Bronchial epithelial cell (primary cell): Measurements from ENCODE around the gene EPHA6. TPM values are rescaled to one million over a fixed set of nuclear protein-coding genes. Genes with fewer than 3 reads are reported as not detected.

ENCODE experiments used
- DNase-seq: peaks from one replicate; pipeline ENCODE4 v3.0.0-alpha.2; 2010; ENCODE audit warnings: low read depth
- FAIRE-seq: peaks from 2 replicates; lab custom pipeline; 2011; peaks lifted over from hg19 to GRCh38; lab: Jason Lieb, UNC
- H3K27me3 ChIP-seq: 2 replicates; pipeline ENCODE4 v1.5.1; 2011; ENCODE audit warnings: low read length; ENCODE audit not compliant: control insufficient read depth, insufficient read depth
- H3K36me3 ChIP-seq: 2 replicates; pipeline ENCODE4 v1.5.1; 2011; ENCODE audit warnings: low read length; ENCODE audit not compliant: control insufficient read depth, insufficient read depth
- H3K4me3 ChIP-seq: 2 replicates; pipeline ENCODE4 v1.5.1; 2011; ENCODE audit warnings: mild to moderate bottlenecking, low read depth, low read length, control low read depth
- total RNA-seq: library from RNA; depleted of rRNA; stranded (reverse); fragments of >200 nt; gene quantifications from 2 replicates; pipeline ENCODE4 v1.2.1, GENCODE V29; 2014
- TF ChIP-seq, protein P1 (sequence below): IDR thresholded peaks from 2 replicates; pipeline ENCODE4 v1.5.1; 2011; ENCODE audit warnings: mild to moderate bottlenecking, moderate library complexity, low read length, control low read depth, inconsistent platforms; ENCODE audit not compliant: insufficient read depth, severe bottlenecking

Gene EPHA6
- total RNA-seq, 1 donor from 2014 or later, result 0.26 TPM

- DNase-seq (no peak), FAIRE-seq (no peak)
- Histone ChIP-seq H3K27me3 (no peaks in the 10 kb centered on the region), H3K36me3 (no peaks in the 10 kb centered on the region), H3K4me3 (no peak overlapping the region)
- TF ChIP-seq, protein P1, sequence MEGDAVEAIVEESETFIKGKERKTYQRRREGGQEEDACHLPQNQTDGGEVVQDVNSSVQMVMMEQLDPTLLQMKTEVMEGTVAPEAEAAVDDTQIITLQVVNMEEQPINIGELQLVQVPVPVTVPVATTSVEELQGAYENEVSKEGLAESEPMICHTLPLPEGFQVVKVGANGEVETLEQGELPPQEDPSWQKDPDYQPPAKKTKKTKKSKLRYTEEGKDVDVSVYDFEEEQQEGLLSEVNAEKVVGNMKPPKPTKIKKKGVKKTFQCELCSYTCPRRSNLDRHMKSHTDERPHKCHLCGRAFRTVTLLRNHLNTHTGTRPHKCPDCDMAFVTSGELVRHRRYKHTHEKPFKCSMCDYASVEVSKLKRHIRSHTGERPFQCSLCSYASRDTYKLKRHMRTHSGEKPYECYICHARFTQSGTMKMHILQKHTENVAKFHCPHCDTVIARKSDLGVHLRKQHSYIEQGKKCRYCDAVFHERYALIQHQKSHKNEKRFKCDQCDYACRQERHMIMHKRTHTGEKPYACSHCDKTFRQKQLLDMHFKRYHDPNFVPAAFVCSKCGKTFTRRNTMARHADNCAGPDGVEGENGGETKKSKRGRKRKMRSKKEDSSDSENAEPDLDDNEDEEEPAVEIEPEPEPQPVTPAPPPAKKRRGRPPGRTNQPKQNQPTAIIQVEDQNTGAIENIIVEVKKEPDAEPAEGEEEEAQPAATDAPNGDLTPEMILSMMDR, result no peak
These were observed 262.3 kb downstream of the EPHA6 start for GRCh38 chr3:97076673-97077072.

GRCh38 chr3:97089621-97090020, 275.2 kb downstream of the EPHA6 start:
- H3K4me3 ChIP-seq, result no peak overlapping the region
- no peaks in the 10 kb centered on the region for H3K36me3 ChIP-seq
- TF ChIP-seq, protein P1, result no peak
- FAIRE-seq (no peak), DNase-seq (no peak)
- no peaks in the 10 kb centered on the region for H3K27me3 ChIP-seq

DNA sequence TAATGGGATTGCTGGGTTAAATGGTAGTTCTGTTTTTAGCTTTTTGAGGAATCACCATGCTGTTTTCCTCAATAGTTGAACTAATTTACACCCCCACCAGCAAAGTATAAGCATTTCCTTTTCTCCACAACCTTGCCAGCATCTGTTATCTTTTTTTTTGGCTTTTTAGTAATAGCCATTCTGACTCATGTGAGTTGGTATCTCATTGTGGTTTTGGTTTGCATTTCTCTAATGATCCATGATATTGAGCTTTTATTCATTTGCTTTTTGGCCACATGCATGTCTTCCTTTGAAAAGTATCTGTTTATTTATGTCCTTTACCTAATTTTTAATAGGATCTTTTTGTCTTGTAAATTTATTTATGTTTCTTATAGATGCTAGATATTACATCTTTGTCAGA, 288.2 kb downstream of the EPHA6 start:
- FAIRE-seq, result no peak
- Histone ChIP-seq H3K27me3 (no peaks in the 10 kb centered on the region), H3K4me3 (no peak overlapping the region), H3K36me3 (no peaks in the 10 kb centered on the region)
- TF ChIP-seq, protein P1, result no peak
- no peak for DNase-seq

DNA sequence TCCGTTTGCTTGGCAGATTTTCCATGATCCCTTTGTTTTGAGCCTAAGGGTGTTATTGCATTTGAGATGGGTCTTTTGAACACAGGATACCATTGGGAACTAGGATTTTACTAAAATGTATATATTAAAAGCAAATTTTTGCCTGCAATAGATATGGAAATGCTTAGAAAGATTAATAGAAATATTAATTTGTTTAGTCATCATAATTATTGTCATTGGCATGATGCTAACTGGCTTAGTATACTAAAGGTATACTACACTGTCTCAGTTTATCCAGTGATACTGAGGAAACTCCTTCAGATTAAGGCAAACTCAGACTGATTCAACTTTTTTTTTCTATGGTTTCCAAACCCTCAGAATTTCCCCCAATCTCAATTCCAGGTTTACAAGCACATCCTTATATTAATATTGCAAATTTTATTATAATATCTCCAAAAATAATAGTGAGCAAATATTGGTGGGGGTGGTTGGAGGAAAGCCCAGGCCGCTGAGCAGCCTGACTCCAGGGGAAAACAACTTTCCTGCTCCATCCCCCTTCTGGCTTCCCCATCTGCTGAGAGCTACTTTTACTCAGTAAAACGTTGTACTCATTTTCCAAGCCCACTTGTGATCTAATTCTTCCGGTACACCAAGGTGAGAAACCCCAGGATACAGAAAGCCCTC, 291.7 kb downstream of the EPHA6 start:
- Histone ChIP-seq H3K27me3 (no peaks in the 10 kb centered on the region), H3K4me3 (no peak overlapping the region), H3K36me3 (no peaks in the 10 kb centered on the region)
- TF ChIP-seq, protein P1, result no peak
- FAIRE-seq (no peak), DNase-seq (no peak)

- no peak overlapping the region for H3K4me3 ChIP-seq
- H3K36me3 ChIP-seq, result no peaks in the 10 kb centered on the region
- no peaks in the 10 kb centered on the region for H3K27me3 ChIP-seq
- no peak for DNase-seq
- TF ChIP-seq, protein P1, result no peak
- FAIRE-seq, result no peak
These were observed 292.2 kb downstream of the EPHA6 start for GRCh38 chr3:97106652-97106989.

- TF ChIP-seq, protein P1, result no peak
- Histone ChIP-seq H3K27me3 (no peaks in the 10 kb centered on the region), H3K4me3 (no peak overlapping the region), H3K36me3 (no peaks in the 10 kb centered on the region)
- DNase-seq (no peak), FAIRE-seq (no peak)
These were observed 293.7 kb downstream of the EPHA6 start for GRCh38 chr3:97108136-97108535.
